NCI-H1694 treated with DMSO at 0.1 percent for 48 hours (cell line): ENCODE data around the gene CDKN2A.

Source experiments
- DNase-seq: peaks from one replicate; lab custom pipeline; 2025; lab: John Stamatoyannopoulos, UW

CDKN2A gene

GRCh38 chr9:21993893-21994555 is at the start of gene CDKN2A:
TSS of gene CDKN2A (minus strand) at chr9:21994392.
- peak; percentile 86 for DNase-seq

GRCh38 chr9:22043928-22044327 is 49.7 kb upstream of the CDKN2A start:
- DNase-seq = no peak

- no peak for DNase-seq
Measured at GRCh38 chr9:22041775-22042174, 47.6 kb upstream of the CDKN2A start.

- no peak for DNase-seq
Measured at GRCh38 chr9:22041344-22041743, 47.2 kb upstream of the CDKN2A start.

- DNase-seq = no peak
Measured at GRCh38 chr9:22040760-22041159, 46.6 kb upstream of the CDKN2A start.

GRCh38 chr9:22039258-22039657 is 45.1 kb upstream of the CDKN2A start:
- DNase-seq = no peak

GRCh38 chr9:22037954-22038690 is 43.9 kb upstream of the CDKN2A start:
- peak; percentile 46 for DNase-seq

- DNase-seq = no peak
Measured at GRCh38 chr9:22036866-22037626, 42.9 kb upstream of the CDKN2A start.

GRCh38 chr9:22035591-22036011 is 41.4 kb upstream of the CDKN2A start:
- no peak for DNase-seq

- DNase-seq = peak; percentile 86
Measured at GRCh38 chr9:22033012-22033630, 38.9 kb upstream of the CDKN2A start.

- no peak for DNase-seq
Measured at GRCh38 chr9:22031655-22032411, 37.6 kb upstream of the CDKN2A start.

GRCh38 chr9:22030101-22030598 is 36.0 kb upstream of the CDKN2A start:
- DNase-seq = no peak

GRCh38 chr9:22029231-22029630 is 35.0 kb upstream of the CDKN2A start:
- DNase-seq = no peak

GRCh38 chr9:22028394-22028793 is 34.2 kb upstream of the CDKN2A start:
- DNase-seq = no peak

- no peak for DNase-seq
Measured at GRCh38 chr9:22026696-22027095, 32.5 kb upstream of the CDKN2A start.

GRCh38 chr9:22022396-22022795 is 28.2 kb upstream of the CDKN2A start:
- no peak for DNase-seq

GRCh38 chr9:22010866-22011625 is 16.9 kb upstream of the CDKN2A start:
- no peak for DNase-seq

GRCh38 chr9:22009506-22009867 is 15.3 kb upstream of the CDKN2A start:
- DNase-seq = no peak

GRCh38 chr9:22008717-22009505 is 14.7 kb upstream of the CDKN2A start, which contains the start of gene CDKN2B:
TSS of gene CDKN2B (minus strand) at chr9:22009305. CDS start at chr9:22008953, 352 bp downstream.
- peak; percentile 62 for DNase-seq

GRCh38 chr9:22008384-22008716 is 14.2 kb upstream of the CDKN2A start:
- no peak for DNase-seq
